Sigmoid colon (tissue), 7 donors: ENCODE results near the gene CDK14. TPM values are rescaled to one million over a fixed set of nuclear protein-coding genes. Genes with fewer than 3 reads are reported as not detected.
"Not testable (repeated sequence)": the region's sequence is repeated elsewhere in the genome, so short reads cannot be mapped to it uniquely, and the experiment has no call there.

Experiments used
- DNase-seq: peaks from one replicate; pipeline ENCODE4 v3.0.0-alpha.2; 2019
- H3K27ac ChIP-seq, 4 donors: fragments of 200-600 bp; sonication (generic); one replicate each; pipeline ENCODE4 v1.5.1; 2016 to 2019; ENCODE audit warnings: mild to moderate bottlenecking in 1 of 4
- H3K27me3 ChIP-seq, 3 donors: fragments of 200-600 bp; sonication (generic); one replicate each; pipeline ENCODE4 v1.5.1; 2019; ENCODE audit warnings: mild to moderate bottlenecking in 1 of 3
- H3K36me3 ChIP-seq, 4 donors: fragments of 200-600 bp; sonication (generic); one replicate each; pipeline ENCODE4 v1.5.1; 2016 to 2019
- H3K4me1 ChIP-seq, 4 donors: fragments of 200-600 bp; sonication (generic); one replicate each; pipeline ENCODE4 v1.5.1; 2017 to 2019
- H3K4me3 ChIP-seq, 4 donors: fragments of 200-600 bp; sonication (generic); one replicate each; pipeline ENCODE4 v1.5.1; 2017 to 2019; ENCODE audit warnings: mild to moderate bottlenecking in 2 of 4, moderate library complexity in 1 of 4
- H3K9me3 ChIP-seq, 4 donors: fragments of 200-600 bp in 3 of 4; sonication (generic) in 3 of 4; one replicate each; pipeline versions ENCODE4 v1.5.1 to v1.6.1; 2013 to 2019
- CTCF ChIP-seq, 4 experiments: fragments of 450-650 bp in 3 of 4; fragments of 200-600 bp in 1 of 4; IDR thresholded peaks; one replicate each; pipeline ENCODE4 v1.5.1; 2016 to 2019; ENCODE audit warnings: antibody characterized with exemption in 4 of 4, mild to moderate bottlenecking in 3 of 4, moderate library complexity in 2 of 4
- EP300 ChIP-seq, 4 donors: sonication (generic); formaldehyde crosslinking; IDR thresholded peaks; one replicate each; pipeline ENCODE4 v1.6.1; 2017; ENCODE audit warnings: antibody characterized with exemption in 4 of 4
- POLR2A ChIP-seq, 2 donors: fragments of 450-650 bp; IDR thresholded peaks; one replicate each; pipeline ENCODE4 v1.6.1; 2016; ENCODE audit warnings: antibody characterized with exemption in 2 of 2, mild to moderate bottlenecking in 2 of 2, moderate library complexity in 2 of 2
- POLR2AphosphoS5 ChIP-seq, 4 donors: sonication (generic); formaldehyde crosslinking; IDR thresholded peaks; one replicate each; pipeline ENCODE4 v1.6.1; 2017; ENCODE audit warnings: antibody characterized with exemption in 4 of 4
- WGBS, 2 donors: extraction: QIAGEN DNeasy Blood & Tissue Kit; methylation state at CpG; one replicate each; pipeline ENCODE4 v1.1.7; 2013; 5-methylcytosine and 5-hydroxymethylcytosine counted together
- intact Hi-C: fragments of 100-400 bp; cut with DNase I; formaldehyde crosslinking; loops from one replicate; pipeline ENCODE4 v1.15.1; 2023
- polyA plus RNA-seq, 3 donors: library from polyadenylated mRNA; stranded (reverse); fragments of 200-250 nt; gene quantifications; one replicate each; pipeline ENCODE4 v1.2.3, GENCODE V29; 2013
- total RNA-seq, 4 donors: library from RNA; depleted of rRNA; stranded (reverse); fragments of >200 nt; gene quantifications; one replicate each; pipeline ENCODE4 v1.1.0, GENCODE V29; 2016
- donor health status: healthy with polysubstance abuse.
- donor health status: Bipolar disorder and iron deficiency.
- donor health status: healthy.

CDK14 gene
- total and polyA plus RNA-seq, 7 donors, result 0.92 to 19.3 (median 11.1) TPM

- Histone ChIP-seq H3K4me3 (no peak overlapping the region), H3K27ac (no peak overlapping the region), H3K9me3 (no peaks in the 10 kb centered on the region), H3K27me3 (no peaks in the 10 kb centered on the region), H3K4me1 (peaks cover 0 to 6% (median 0%) of the 10 kb centered on the region in 4 donors), H3K36me3 (no peaks in the 10 kb centered on the region)
- TF ChIP-seq CTCF (IDR thresholded peaks at IDR 0.05), result no peak
- TF ChIP-seq POLR2A (IDR thresholded peaks at IDR 0.05), result no peak
- no peak for TF ChIP-seq POLR2AphosphoS5 (IDR thresholded peaks at IDR 0.05)
- no peak for TF ChIP-seq EP300 (IDR thresholded peaks at IDR 0.05)
- DNase-seq, result no peak
- WGBS, 2 donors, result 78 to 80% methylated on average over 3 of the region's 3 CpGs
- intact Hi-C loops, result no loop called here
Measured at GRCh38 chr7:90791596-90791995, 195.5 kb downstream of the CDK14 start.

DNA sequence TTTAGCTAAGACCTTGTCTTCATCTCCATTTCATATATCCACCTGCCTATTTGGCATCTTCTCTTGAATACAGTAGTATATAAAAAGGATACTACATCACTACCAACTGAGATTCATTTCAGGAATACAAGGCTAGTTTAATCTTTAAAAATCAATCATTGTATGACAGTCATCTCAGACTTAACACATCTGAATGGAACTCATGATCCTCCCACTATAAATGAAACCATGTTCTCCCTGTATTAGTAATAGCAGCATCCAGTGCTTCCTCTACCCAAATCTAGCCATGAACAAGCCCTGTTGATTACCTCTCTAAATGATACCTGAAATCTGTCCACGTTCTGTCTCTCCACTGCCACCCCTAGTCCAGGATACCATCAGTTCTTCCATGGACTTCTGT, 196.2 kb downstream of the CDK14 start:
- Histone ChIP-seq H3K9me3 (no peaks in the 10 kb centered on the region), H3K36me3 (no peaks in the 10 kb centered on the region), H3K4me3 (no peak overlapping the region), H3K4me1 (peaks cover 0 to 6% (median 0%) of the 10 kb centered on the region in 4 donors), H3K27me3 (no peaks in the 10 kb centered on the region), H3K27ac (no peak overlapping the region)
- intact Hi-C loops, result no loop called here
- TF ChIP-seq CTCF (IDR thresholded peaks at IDR 0.05), result no peak
- TF ChIP-seq POLR2AphosphoS5 (IDR thresholded peaks at IDR 0.05), result no peak
- 84% methylated on average over 1 of the region's 1 CpG for WGBS, 2 donors
- DNase-seq, result no peak

DNA sequence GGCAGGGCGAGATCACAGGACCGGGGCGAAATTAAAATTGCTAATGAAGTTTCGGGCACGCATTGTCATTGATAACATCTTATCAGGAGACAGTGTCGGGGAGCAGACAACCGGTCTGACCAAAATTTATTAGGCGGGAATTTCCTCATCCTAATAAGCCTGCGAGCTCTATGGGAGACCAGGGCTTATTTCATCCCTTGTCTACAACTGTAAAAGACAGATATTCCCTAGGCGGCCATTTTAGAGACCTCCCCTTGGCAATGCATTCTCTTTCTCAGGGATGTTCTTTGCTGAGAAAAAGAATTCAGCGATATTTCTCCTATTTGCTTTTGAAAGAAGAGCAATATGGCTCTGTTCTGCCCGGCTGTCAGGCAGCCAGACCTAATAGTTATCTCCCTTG, 198.1 kb downstream of the CDK14 start:
- H3K27ac ChIP-seq, DNase-seq, H3K36me3 ChIP-seq, H3K4me1 ChIP-seq, intact Hi-C loops, H3K9me3 ChIP-seq, H3K27me3 ChIP-seq, H3K4me3 ChIP-seq: not testable (repeated sequence)
- 96 to 97% methylated on average over 12 of the region's 12 CpGs for WGBS, 2 donors

- WGBS, 2 donors, result 71 to 83% methylated on average over 2 of the region's 2 CpGs
- intact Hi-C loops, result no loop called here
- Histone ChIP-seq H3K27ac (no peak overlapping the region), H3K36me3 (no peaks in the 10 kb centered on the region), H3K9me3 (no peaks in the 10 kb centered on the region), H3K27me3 (no peaks in the 10 kb centered on the region), H3K4me1 (no peaks in the 10 kb centered on the region), H3K4me3 (no peak overlapping the region)
- no peak for DNase-seq
- TF ChIP-seq POLR2A (IDR thresholded peaks at IDR 0.05) (no peak), CTCF (IDR thresholded peaks at IDR 0.05) (no peak), POLR2AphosphoS5 (IDR thresholded peaks at IDR 0.05) (no peak), EP300 (IDR thresholded peaks at IDR 0.05) (no peak)
Measured at GRCh38 chr7:90797596-90797995, 201.5 kb downstream of the CDK14 start.

DNA sequence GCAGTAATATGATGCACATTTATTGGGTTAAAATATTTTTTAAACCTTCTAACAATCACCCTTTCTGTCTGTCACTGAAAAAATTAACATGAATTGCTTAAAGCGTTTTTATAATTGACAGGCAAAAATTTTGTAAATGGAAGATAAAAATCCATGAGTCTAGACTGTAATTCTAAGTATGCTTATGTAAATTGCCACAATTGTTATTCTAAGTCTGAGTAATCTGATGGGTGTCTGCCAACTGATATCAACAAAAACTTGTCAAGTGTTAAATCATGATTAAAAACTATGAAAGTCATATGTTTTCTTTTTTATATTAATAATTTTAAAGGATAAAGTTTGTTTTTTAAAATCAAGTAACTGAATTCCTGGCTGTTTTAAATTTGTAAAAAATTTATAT, 208.2 kb downstream of the CDK14 start:
- DNase-seq, result no peak
- intact Hi-C loops, result no loop called here
- TF ChIP-seq POLR2AphosphoS5 (IDR thresholded peaks at IDR 0.05) (no peak), POLR2A (IDR thresholded peaks at IDR 0.05) (no peak), CTCF (IDR thresholded peaks at IDR 0.05) (no peak), EP300 (IDR thresholded peaks at IDR 0.05) (no peak)
- Histone ChIP-seq H3K27ac (no peak overlapping the region), H3K36me3 (no peaks in the 10 kb centered on the region), H3K9me3 (no peaks in the 10 kb centered on the region), H3K4me3 (no peak overlapping the region), H3K27me3 (no peaks in the 10 kb centered on the region), H3K4me1 (no peaks in the 10 kb centered on the region)
- 77 to 81% methylated on average over 1 of the region's 1 CpG for whole genome bisulfite sequencing, 2 donors

GRCh38 chr7:90815552-90815951, 219.4 kb downstream of the CDK14 start:
- H3K36me3 ChIP-seq, H3K27ac ChIP-seq, H3K27me3 ChIP-seq, DNase-seq, H3K4me1 ChIP-seq, H3K9me3 ChIP-seq, intact Hi-C loops, H3K4me3 ChIP-seq: not testable (repeated sequence)
- WGBS, 2 donors, result 94 to 95% methylated on average over 2 of the region's 2 CpGs
